Epithelial cell of alveolus of lung (primary cell): ENCODE measurements around the gene BMP8B. TPM values are rescaled to one million over a fixed set of nuclear protein-coding genes. Genes with fewer than 3 reads are reported as not detected.

Source experiments
- total RNA-seq: library from RNA; depleted of rRNA; stranded (reverse); fragments of >200 nt; gene quantifications from 2 replicates; pipeline ENCODE4 v1.2.1, GENCODE V29; 2015

The BMP8B gene, protein sequence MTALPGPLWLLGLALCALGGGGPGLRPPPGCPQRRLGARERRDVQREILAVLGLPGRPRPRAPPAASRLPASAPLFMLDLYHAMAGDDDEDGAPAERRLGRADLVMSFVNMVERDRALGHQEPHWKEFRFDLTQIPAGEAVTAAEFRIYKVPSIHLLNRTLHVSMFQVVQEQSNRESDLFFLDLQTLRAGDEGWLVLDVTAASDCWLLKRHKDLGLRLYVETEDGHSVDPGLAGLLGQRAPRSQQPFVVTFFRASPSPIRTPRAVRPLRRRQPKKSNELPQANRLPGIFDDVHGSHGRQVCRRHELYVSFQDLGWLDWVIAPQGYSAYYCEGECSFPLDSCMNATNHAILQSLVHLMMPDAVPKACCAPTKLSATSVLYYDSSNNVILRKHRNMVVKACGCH
- total RNA-seq: 0.08 TPM in 1 of 2 replicates, not detected in the other

GRCh38 chr1:39788758-39789570, at the start of gene BMP8B:
BMP8B (minus strand) TSS chr1:39788865; CDS start chr1:39788485, 380 bp downstream.

DNA sequence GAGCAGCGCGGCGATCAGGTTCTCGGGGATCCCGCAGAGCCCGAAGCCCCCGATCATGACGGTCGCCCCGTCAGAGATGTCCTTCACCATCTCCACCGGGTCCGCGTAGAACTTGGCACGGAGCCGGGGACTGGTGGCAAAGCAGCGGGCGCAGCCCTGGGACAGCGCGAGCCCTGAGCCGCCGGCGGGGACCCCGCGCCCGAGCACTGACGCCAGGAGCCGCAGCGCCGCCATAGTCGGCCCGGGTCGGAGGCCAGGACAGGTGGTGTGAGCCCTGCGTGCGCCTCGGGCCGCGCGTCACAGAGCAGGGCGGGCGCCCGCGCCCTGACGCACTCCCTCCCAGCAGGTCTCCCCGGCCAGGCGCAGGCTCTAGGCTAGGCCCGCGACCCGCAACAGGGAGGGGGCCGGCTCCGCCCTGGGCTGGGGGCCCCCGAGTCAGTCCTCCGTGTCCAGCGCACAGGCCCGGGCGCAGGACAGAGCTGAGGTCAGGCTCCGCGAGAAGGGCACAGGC, 17.6 kb downstream of the BMP8B start, which contains the start of gene OXCT2:
OXCT2 (minus strand) TSS at position 327 of the 511 bp plus-strand sequence; CDS start at position 234, 93 bp downstream.

DNA sequence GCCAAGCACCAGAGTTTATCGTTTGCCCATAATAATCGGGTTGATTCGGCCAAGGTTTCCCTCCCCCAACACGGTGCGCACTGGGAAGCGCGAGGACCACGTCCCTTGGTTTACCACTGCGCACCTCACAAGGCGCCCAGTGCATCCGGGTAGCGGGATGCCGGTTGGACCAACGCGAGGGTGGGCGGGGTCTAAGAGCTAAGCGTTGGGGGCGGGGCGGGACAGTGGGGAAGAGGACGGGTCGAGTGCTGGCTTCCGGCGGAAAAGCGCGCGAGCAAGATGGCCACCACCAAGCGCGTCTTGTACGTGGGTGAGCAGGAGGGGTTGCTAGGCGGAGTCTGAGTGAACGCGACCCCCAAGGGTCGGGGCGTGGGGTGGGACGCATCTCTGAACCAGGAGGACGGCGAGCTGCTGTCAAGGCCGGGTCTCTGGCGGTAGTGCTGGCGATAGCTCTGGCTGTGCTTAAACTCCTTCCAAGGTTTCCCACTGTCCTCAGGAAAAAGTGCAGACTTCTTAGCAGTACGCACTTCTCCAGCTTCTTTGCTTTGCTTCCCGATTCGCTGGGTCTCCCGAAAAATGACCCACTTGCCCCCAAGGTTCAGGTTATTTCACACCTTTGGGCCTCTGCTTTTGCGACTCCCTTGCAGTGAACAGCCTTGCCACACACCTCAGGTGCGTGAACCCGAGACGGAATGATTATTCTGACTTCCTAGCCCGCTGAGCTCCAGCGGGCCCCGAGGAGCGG, 49.9 kb downstream of the BMP8B start, which contains the start of gene PPIE:
PPIE (plus strand) TSS at position 261 of the 745 bp plus-strand sequence; CDS start at position 280, 19 bp downstream.

Other genes starting within 250 kb of the BMP8B start
- 147 and 186 TPM in 2 replicates for gene PABPC4, start 212.1 kb downstream of the BMP8B start, total RNA-seq
- 0.48 and 14.0 TPM in 2 replicates for gene HEYL, start 149.2 kb downstream of the BMP8B start, total RNA-seq
- not detected in 2 replicates for gene NT5C1A, start 116.8 kb downstream of the BMP8B start, total RNA-seq
- gene HPCAL4, start 97.4 kb downstream of the BMP8B start, total RNA-seq: not detected in 2 replicates
- gene PPIE, start 50.0 kb downstream of the BMP8B start, total RNA-seq: 51.8 and 53.0 TPM in 2 replicates
- 0.64 and 5.2 TPM in 2 replicates for gene OXCT2, start 17.5 kb downstream of the BMP8B start, total RNA-seq
- 13.3 and 19.5 TPM in 2 replicates for gene TRIT1, start 94.6 kb upstream of the BMP8B start, total RNA-seq
- gene MYCL, start 113.1 kb upstream of the BMP8B start, total RNA-seq: 0.32 and 0.52 TPM in 2 replicates
- gene MFSD2A, start 166.3 kb upstream of the BMP8B start, total RNA-seq: 0.32 and 10.3 TPM in 2 replicates